K562 (cell line): ENCODE data around the gene POLR3C.

ENCODE experiments used
- CHD2 ChIP-seq: IDR thresholded peaks from 2 replicates; pipeline ENCODE4 v1.6.1; 2011; ENCODE audit warnings: low read depth, low read length
- CREM ChIP-seq: IDR thresholded peaks from 2 replicates; pipeline ENCODE4 v1.6.1; 2014; ENCODE audit warnings: antibody characterized with exemption, low read depth
- DEAF1 ChIP-seq: fragments of 450-650 bp; formaldehyde crosslinking; IDR thresholded peaks from 2 replicates; pipeline ENCODE4 v1.4.0; 2020; ENCODE audit warnings: mild to moderate bottlenecking, moderate library complexity
- E2F4 ChIP-seq: sonication (generic); formaldehyde crosslinking; IDR thresholded peaks from 2 replicates; pipeline ENCODE4 v1.8.0; 2022; ENCODE audit warnings: mild to moderate bottlenecking, low read depth, missing genetic modification reagents
- EP300 ChIP-seq: IDR thresholded peaks from 2 replicates; pipeline ENCODE4 v1.6.1; 2012; ENCODE audit warnings: low read length, improper control_type of control experiment
- ETS1 ChIP-seq: conservative IDR thresholded peaks from 2 replicates; pipeline ENCODE4 v1.6.1; 2011; ENCODE audit warnings: low read depth, mild to moderate bottlenecking, low read length; ENCODE audit not compliant: control insufficient read depth
- FOXA3 ChIP-seq, 2 experiments: fragments of 450-650 bp in 1 of 2; sonication (generic) in 1 of 2; formaldehyde crosslinking; IDR thresholded peaks in 1 of 2; conservative IDR thresholded peaks in 1 of 2; 2 replicates each; pipeline versions ENCODE4 v1.4.0 to v1.8.0; 2020 to 2022; ENCODE audit warnings: mild to moderate bottlenecking in 2 of 2, missing genetic modification reagents in 1 of 2
- GMEB1 ChIP-seq: fragments of 250-450 bp; sonication (Bioruptor Pico); IDR thresholded peaks from 2 replicates; pipeline ENCODE4 v1.4.0; 2020; ENCODE audit warnings: mild to moderate bottlenecking
- MAFK ChIP-seq: IDR thresholded peaks from 2 replicates; pipeline ENCODE4 v1.6.1; 2011; ENCODE audit warnings: low read length, improper control_type of control experiment
- MAX ChIP-seq: sonication (generic); formaldehyde crosslinking; IDR thresholded peaks from 2 replicates; pipeline ENCODE4 v1.9.0; 2022; ENCODE audit warnings: mild to moderate bottlenecking, missing genetic modification reagents
- NR2C2 ChIP-seq, 2 experiments: fragments of 200-800 bp in 1 of 2; sonication (Bioruptor generic) in 1 of 2; sonication (generic) in 1 of 2; formaldehyde crosslinking in 1 of 2; IDR thresholded peaks; 2 replicates each; pipeline versions ENCODE4 v1.6.1 to v1.8.0; 2016 to 2022; ENCODE audit warnings: mild to moderate bottlenecking in 1 of 2, missing compliant biosample characterization in 1 of 2, missing genetic modification characterization in 1 of 2, missing genetic modification reagents in 1 of 2
- RNF2 ChIP-seq: sonication (generic); IDR thresholded peaks from 2 replicates; pipeline ENCODE4 v1.6.1; 2016
- TAF1 ChIP-seq: IDR thresholded peaks from 2 replicates; pipeline ENCODE4 v1.6.1; 2011; ENCODE audit warnings: mild to moderate bottlenecking, low read length, moderate library complexity; ENCODE audit not compliant: insufficient read depth, control insufficient read depth, severe bottlenecking; ENCODE audit errors: extremely low read depth
- ZSCAN29 ChIP-seq: fragments of 450-650 bp; IDR thresholded peaks from 2 replicates; pipeline ENCODE4 v1.6.1; 2017

- TF ChIP-seq EP300: no peak
- TF ChIP-seq DEAF1 (CRISPR knock-in tag): no peak
- TF ChIP-seq MAFK: no peak
- no peak for TF ChIP-seq NR2C2 (CRISPR knock-in tag; IDR thresholded peaks at IDR 0.05)
- TF ChIP-seq NR2C2 (tag; IDR thresholded peaks at IDR 0.05): no peak
- no peak for TF ChIP-seq CREM
- TF ChIP-seq ETS1: no peak
- TF ChIP-seq FOXA3 (CRISPR knock-in tag; conservative IDR thresholded peaks at IDR 0.05 in 1 of 2, IDR thresholded peaks at IDR 0.05 in 1 of 2): no peak
- TF ChIP-seq TAF1: no peak
- TF ChIP-seq RNF2: no peak
- TF ChIP-seq CHD2: no peak
- no peak for TF ChIP-seq ZSCAN29
- no peak for TF ChIP-seq MAX (CRISPR knock-in tag)
- no peak for TF ChIP-seq GMEB1 (CRISPR knock-in tag)
- no peak for TF ChIP-seq E2F4 (CRISPR knock-in tag)
These were observed 31.5 kb upstream of the POLR3C start for GRCh38 chr1:145792484-145792883.
